CD14-positive monocyte (primary cell): ENCODE data around the gene GOLGA6A. TPM values are rescaled to one million over a fixed set of nuclear protein-coding genes. Genes with fewer than 3 reads are reported as not detected.

Experiments used
- DNase-seq, 3 donors: peaks; one replicate each; pipeline ENCODE4 v3.0.0-alpha.2; 2011 to 2022
- H2AFZ ChIP-seq: 2 replicates; pipeline ENCODE4 v1.6.0; 2012; ENCODE audit warnings: mild to moderate bottlenecking, low read depth, low read length, inconsistent platforms; ENCODE audit not compliant: insufficient read depth, poor library complexity, severe bottlenecking
- H3K27ac ChIP-seq, 2 donors: 1 replicate in 1 of 2; 2 replicates in 1 of 2; pipeline ENCODE4 v1.5.1; 2012 to 2013; ENCODE audit warnings: low read length in 2 of 2, control low read depth in 1 of 2, inconsistent platforms in 1 of 2, low read depth in 1 of 2, mild to moderate bottlenecking in 1 of 2
- H3K27me3 ChIP-seq, 2 donors: one replicate each; pipeline versions ENCODE4 v1.6.0 to v1.6.1; 2011 to 2013; ENCODE audit warnings: low read length in 2 of 2; ENCODE audit not compliant: control insufficient read depth in 2 of 2, insufficient read depth in 2 of 2
- H3K36me3 ChIP-seq, 2 donors: replicated peaks in 1 of 2; 1 replicate in 1 of 2; 2 replicates in 1 of 2; pipeline versions ENCODE4 v1.5.1 to v1.6.1; 2012 to 2013; ENCODE audit warnings: low read length in 2 of 2, control low read depth in 1 of 2, inconsistent platforms in 1 of 2, mild to moderate bottlenecking in 1 of 2; ENCODE audit not compliant: insufficient read depth in 2 of 2, control insufficient read depth in 1 of 2
- H3K4me1 ChIP-seq, 2 donors: 1 replicate in 1 of 2; 2 replicates in 1 of 2; pipeline versions ENCODE4 v1.5.1 to v1.6.1; 2012 to 2013; ENCODE audit warnings: low read length in 2 of 2, control low read depth in 1 of 2, inconsistent platforms in 1 of 2, mild to moderate bottlenecking in 1 of 2, moderate library complexity in 1 of 2; ENCODE audit not compliant: insufficient read depth in 2 of 2, control insufficient read depth in 1 of 2
- H3K4me2 ChIP-seq: replicated peaks from 2 replicates; pipeline ENCODE3; 2012; ENCODE audit warnings: low read length, moderate library complexity, mild to moderate bottlenecking; ENCODE audit not compliant: poor library complexity, severe bottlenecking; ENCODE audit errors: extremely low read depth
- H3K4me3 ChIP-seq, 3 experiments: fragments of 200-600 bp in 1 of 3; sonication (generic) in 1 of 3; replicated peaks in 1 of 3; 1 replicate in 2 of 3; 2 replicates in 1 of 3; pipeline ENCODE4 v1.5.1; 2011 to 2013; ENCODE audit warnings: low read length in 3 of 3, mild to moderate bottlenecking in 3 of 3, control low read depth in 2 of 3, low read depth in 2 of 3, inconsistent platforms in 1 of 3, moderate library complexity in 1 of 3
- H3K79me2 ChIP-seq: 2 replicates; pipeline ENCODE4 v1.6.0; 2012; ENCODE audit warnings: mild to moderate bottlenecking, control low read depth, inconsistent platforms, low read length, moderate library complexity; ENCODE audit not compliant: insufficient read depth
- H3K9ac ChIP-seq: 2 replicates; pipeline ENCODE4 v1.6.0; 2017; ENCODE audit warnings: low read length, mild to moderate bottlenecking; ENCODE audit not compliant: insufficient read depth, poor library complexity, severe bottlenecking
- H3K9me3 ChIP-seq, 2 donors: replicated peaks in 1 of 2; 1 replicate in 1 of 2; 2 replicates in 1 of 2; pipeline versions ENCODE4 v1.5.1 to v1.6.1; 2012 to 2013; ENCODE audit warnings: low read length in 2 of 2, control low read depth in 1 of 2; ENCODE audit not compliant: control insufficient read depth in 1 of 2, insufficient read depth in 1 of 2
- H4K20me1 ChIP-seq: 2 replicates; pipeline ENCODE4 v1.6.0; 2012; ENCODE audit warnings: mild to moderate bottlenecking, low read length, control low read depth, moderate library complexity; ENCODE audit not compliant: insufficient read depth
- H3K27ac Mint-ChIP-seq, 7 donors: one replicate each; pipeline ENCODE4 v1.8.0; 2020; ENCODE audit warnings: mild to moderate bottlenecking in 7 of 7, mixed read lengths in 7 of 7, moderate library complexity in 6 of 7, inconsistent platforms in 2 of 7
- H3K27me3 Mint-ChIP-seq, 3 donors: one replicate each; pipeline ENCODE4 v1.8.0; 2021 to 2022; ENCODE audit warnings: low read depth in 3 of 3, mild to moderate bottlenecking in 3 of 3, mixed read lengths in 3 of 3, moderate library complexity in 3 of 3, inconsistent platforms in 1 of 3
- H3K36me3 Mint-ChIP-seq, 2 donors: one replicate each; pipeline ENCODE4 v1.8.0; 2020; ENCODE audit warnings: mixed read lengths in 2 of 2, inconsistent platforms in 1 of 2, mild to moderate bottlenecking in 1 of 2
- H3K4me1 Mint-ChIP-seq: one replicate; pipeline ENCODE4 v1.8.0; 2020; ENCODE audit warnings: mild to moderate bottlenecking, mixed read lengths
- H3K4me3 Mint-ChIP-seq, 2 donors: one replicate each; pipeline ENCODE4 v1.8.0; 2020; ENCODE audit warnings: mild to moderate bottlenecking in 2 of 2, mixed read lengths in 2 of 2, moderate library complexity in 1 of 2
- H3K9me3 Mint-ChIP-seq, 7 donors: one replicate each; pipeline ENCODE4 v1.8.0; 2020 to 2022; ENCODE audit warnings: mixed read lengths in 7 of 7, mild to moderate bottlenecking in 6 of 7, moderate library complexity in 6 of 7, inconsistent platforms in 2 of 7
- WGBS: methylation state at CpG from one replicate; pipeline ENCODE4 v1.1.5; 2013; ENCODE audit warnings: missing lambda C conversion rate; ENCODE audit not compliant: insufficient coverage; 5-methylcytosine and 5-hydroxymethylcytosine counted together
- intact Hi-C, 2 donors: fragments of 100-400 bp; cut with micrococcal nuclease; formaldehyde crosslinking; loops; one replicate each; pipeline versions ENCODE4 v1.15.0 to v1.15.1; 2023
- polyA plus RNA-seq, 3 donors: library from polyadenylated mRNA; depleted of rRNA in 1 of 3; unstranded in 2 of 3; stranded (reverse) in 1 of 3; fragments of 300-500 nt in 2 of 3; fragments of >200 nt in 1 of 3; fragmentation: Illumina TruSeq in 2 of 3; gene quantifications; 1 replicate in 2 of 3; 2 replicates in 1 of 3; pipeline ENCODE4 v1.2.3, GENCODE V29; 2012 to 2021
- TF ChIP-seq, protein P1 (sequence below): fragments of 200-600 bp; IDR thresholded peaks from one replicate; pipeline ENCODE4 v1.8.0; 2022; ENCODE audit warnings: antibody characterized with exemption, mild to moderate bottlenecking

GOLGA6A gene
- polyA plus RNA-seq, 3 donors, result 0.03 TPM; not detected in 2

DNA sequence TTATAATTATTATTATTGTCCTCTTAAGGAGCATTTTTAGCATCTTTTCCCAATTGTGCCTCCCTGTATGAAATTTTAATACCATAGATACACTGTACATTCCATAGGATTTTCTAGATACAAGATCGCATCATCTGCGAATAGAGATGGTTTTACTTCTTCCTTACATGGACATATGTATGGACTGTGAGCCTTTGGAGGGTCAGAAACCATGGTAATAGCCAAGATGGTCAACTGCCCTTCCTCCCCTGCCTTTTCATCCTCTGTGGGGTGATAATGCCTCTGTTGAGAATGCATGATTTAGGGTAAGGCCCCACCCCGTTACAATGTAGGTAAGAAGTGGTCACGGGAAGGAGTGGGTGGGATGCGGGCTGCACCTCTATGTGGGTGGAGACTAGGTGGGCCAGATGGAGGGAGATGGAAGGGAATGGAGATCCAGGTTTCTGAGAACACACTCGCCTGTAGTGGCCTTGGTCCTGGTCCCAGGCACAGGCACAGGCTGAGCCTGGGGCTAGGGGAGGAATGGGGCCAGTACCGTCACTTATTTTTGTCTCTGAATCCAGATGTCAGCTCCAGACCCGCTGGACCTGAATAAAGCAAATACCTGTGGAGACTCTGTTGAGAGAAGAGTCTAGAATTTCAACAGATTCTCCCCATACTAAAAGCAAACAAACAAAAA is 31.7 kb downstream of the GOLGA6A start:
- Histone ChIP-seq H3K4me2 (peak overlapping the region; percentile 50), H2AFZ (peak overlapping the region; percentile 46), H3K36me3 (no peaks in the 10 kb centered on the region), H3K9me3 (no peaks in the 10 kb centered on the region), H3K4me1 (peaks cover 15 to 16% of the 10 kb centered on the region in 2 donors), H3K27ac (no peak overlapping the region), H3K4me3 (no peak overlapping the region), H3K79me2 (no peaks in the 10 kb centered on the region), H4K20me1 (no peaks in the 10 kb centered on the region), H3K9ac (no peak overlapping the region), H3K27me3 (no peaks in the 10 kb centered on the region)
- no peak for DNase-seq
- H3K27me3 Mint-ChIP-seq, result peaks cover 0 to 7% (median 3%) of the 10 kb centered on the region in 3 donors
- peaks cover 34% of the 10 kb centered on the region for H3K4me1 Mint-ChIP-seq
- H3K9me3 Mint-ChIP-seq, result no peaks in the 10 kb centered on the region
- 75% methylated on average over 5 of the region's 8 CpGs for WGBS
- H3K36me3 Mint-ChIP-seq, result no peaks in the 10 kb centered on the region
- H3K4me3 Mint-ChIP-seq, result peak overlapping the region in 1 of 2 donors; percentile 55
- peak overlapping the region in 4 of 7 donors; percentile 12 to 71 (median 27) for H3K27ac Mint-ChIP-seq
- intact Hi-C loops, result no loop called here
- TF ChIP-seq, protein P1, sequence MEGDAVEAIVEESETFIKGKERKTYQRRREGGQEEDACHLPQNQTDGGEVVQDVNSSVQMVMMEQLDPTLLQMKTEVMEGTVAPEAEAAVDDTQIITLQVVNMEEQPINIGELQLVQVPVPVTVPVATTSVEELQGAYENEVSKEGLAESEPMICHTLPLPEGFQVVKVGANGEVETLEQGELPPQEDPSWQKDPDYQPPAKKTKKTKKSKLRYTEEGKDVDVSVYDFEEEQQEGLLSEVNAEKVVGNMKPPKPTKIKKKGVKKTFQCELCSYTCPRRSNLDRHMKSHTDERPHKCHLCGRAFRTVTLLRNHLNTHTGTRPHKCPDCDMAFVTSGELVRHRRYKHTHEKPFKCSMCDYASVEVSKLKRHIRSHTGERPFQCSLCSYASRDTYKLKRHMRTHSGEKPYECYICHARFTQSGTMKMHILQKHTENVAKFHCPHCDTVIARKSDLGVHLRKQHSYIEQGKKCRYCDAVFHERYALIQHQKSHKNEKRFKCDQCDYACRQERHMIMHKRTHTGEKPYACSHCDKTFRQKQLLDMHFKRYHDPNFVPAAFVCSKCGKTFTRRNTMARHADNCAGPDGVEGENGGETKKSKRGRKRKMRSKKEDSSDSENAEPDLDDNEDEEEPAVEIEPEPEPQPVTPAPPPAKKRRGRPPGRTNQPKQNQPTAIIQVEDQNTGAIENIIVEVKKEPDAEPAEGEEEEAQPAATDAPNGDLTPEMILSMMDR, result no peak

DNA sequence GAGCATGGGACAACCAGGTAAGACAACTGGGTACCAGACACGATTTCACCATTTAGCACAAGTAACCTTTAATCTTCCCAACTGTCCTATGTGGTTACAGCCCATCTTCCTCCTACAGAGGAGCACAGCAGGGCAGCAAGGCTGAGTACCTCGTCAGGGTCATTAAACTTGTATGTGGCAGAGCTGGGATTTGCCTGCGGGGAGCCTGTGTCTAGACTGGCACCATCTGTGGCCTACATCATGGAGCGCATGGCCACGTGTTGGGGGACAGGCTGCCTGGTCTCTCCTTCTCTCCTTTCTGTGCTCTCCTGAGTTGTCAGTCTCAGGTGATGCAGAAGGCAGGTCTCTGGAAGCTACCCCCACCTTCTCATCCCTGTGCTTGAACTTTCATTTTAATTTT is 32.2 kb downstream of the GOLGA6A start:
- no peak for DNase-seq
- no peak overlapping the region for H3K27ac Mint-ChIP-seq

More for the DNA sequence above, 32.2 kb downstream of the GOLGA6A start:
- peaks cover 34% of the 10 kb centered on the region for H3K4me1 Mint-ChIP-seq
- H3K9me3 Mint-ChIP-seq, result no peaks in the 10 kb centered on the region
- peaks cover 0 to 7% (median 5%) of the 10 kb centered on the region in 3 donors for H3K27me3 Mint-ChIP-seq
- 83% methylated on average over 4 of the region's 5 CpGs for WGBS
- no peaks in the 10 kb centered on the region for H3K36me3 Mint-ChIP-seq
- Histone ChIP-seq H3K27ac (no peak overlapping the region), H3K9ac (no peak overlapping the region), H2AFZ (no peak overlapping the region), H4K20me1 (no peaks in the 10 kb centered on the region), H3K9me3 (no peaks in the 10 kb centered on the region), H3K36me3 (no peaks in the 10 kb centered on the region), H3K4me1 (peaks cover 15 to 16% of the 10 kb centered on the region in 2 donors), H3K4me3 (no peak overlapping the region), H3K4me2 (no peak overlapping the region), H3K27me3 (no peaks in the 10 kb centered on the region), H3K79me2 (no peaks in the 10 kb centered on the region)
- intact Hi-C loops, result no loop called here
- no peak overlapping the region for H3K4me3 Mint-ChIP-seq
- TF ChIP-seq, protein P1, result no peak
